ENCODE data around the gene FOS.

DNA sequence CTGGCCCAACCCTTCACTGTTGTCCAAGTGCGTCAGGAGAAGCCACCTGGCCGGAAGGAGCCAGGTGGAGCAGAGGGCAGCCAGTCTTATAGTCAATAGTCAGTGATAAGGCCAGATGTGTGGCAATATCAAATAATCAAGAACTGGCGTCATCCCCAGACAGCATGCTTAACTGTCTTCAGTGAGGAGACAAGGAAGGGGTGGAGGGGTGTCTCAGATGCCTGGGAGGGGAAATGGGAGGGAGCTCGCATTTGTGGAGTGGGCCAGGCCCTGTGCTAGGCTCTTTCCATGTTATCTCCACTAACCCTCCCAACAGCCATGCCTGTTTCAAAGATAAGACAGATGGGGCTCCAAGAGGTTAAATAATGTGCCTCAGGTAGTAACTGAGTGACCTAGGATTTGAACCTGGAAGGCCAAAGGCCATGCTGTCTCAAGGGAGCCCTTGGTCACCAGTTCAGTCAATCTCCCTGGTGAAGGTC, 48.9 kb upstream of the FOS start:
- TF ChIP-seq, protein P1, sequence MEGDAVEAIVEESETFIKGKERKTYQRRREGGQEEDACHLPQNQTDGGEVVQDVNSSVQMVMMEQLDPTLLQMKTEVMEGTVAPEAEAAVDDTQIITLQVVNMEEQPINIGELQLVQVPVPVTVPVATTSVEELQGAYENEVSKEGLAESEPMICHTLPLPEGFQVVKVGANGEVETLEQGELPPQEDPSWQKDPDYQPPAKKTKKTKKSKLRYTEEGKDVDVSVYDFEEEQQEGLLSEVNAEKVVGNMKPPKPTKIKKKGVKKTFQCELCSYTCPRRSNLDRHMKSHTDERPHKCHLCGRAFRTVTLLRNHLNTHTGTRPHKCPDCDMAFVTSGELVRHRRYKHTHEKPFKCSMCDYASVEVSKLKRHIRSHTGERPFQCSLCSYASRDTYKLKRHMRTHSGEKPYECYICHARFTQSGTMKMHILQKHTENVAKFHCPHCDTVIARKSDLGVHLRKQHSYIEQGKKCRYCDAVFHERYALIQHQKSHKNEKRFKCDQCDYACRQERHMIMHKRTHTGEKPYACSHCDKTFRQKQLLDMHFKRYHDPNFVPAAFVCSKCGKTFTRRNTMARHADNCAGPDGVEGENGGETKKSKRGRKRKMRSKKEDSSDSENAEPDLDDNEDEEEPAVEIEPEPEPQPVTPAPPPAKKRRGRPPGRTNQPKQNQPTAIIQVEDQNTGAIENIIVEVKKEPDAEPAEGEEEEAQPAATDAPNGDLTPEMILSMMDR (conservative IDR thresholded peaks at IDR 0.05 in 1 of 2, IDR thresholded peaks at IDR 0.05 in 1 of 2; ENCODE audit: extremely low read depth in 1 of 2, insufficient read depth in 1 of 2, low read depth in 1 of 2, low read length in 2 of 2) = no peak
- no peak for TF ChIP-seq EZH2 (IDR thresholded peaks at IDR 0.05; ENCODE audit: borderline replicate concordance, low read length)

All from mammary epithelial cell (primary cell).